HG03196 (cell line): ENCODE data around the gene TSC22D3.

Experiments used
- ATAC-seq: cut with Tn5 transposase; IDR thresholded peaks from one replicate; pipeline ENCODE4 v1.9.1; 2021; ENCODE audit not compliant: unreplicated experiment

TSC22D3 gene

DNA sequence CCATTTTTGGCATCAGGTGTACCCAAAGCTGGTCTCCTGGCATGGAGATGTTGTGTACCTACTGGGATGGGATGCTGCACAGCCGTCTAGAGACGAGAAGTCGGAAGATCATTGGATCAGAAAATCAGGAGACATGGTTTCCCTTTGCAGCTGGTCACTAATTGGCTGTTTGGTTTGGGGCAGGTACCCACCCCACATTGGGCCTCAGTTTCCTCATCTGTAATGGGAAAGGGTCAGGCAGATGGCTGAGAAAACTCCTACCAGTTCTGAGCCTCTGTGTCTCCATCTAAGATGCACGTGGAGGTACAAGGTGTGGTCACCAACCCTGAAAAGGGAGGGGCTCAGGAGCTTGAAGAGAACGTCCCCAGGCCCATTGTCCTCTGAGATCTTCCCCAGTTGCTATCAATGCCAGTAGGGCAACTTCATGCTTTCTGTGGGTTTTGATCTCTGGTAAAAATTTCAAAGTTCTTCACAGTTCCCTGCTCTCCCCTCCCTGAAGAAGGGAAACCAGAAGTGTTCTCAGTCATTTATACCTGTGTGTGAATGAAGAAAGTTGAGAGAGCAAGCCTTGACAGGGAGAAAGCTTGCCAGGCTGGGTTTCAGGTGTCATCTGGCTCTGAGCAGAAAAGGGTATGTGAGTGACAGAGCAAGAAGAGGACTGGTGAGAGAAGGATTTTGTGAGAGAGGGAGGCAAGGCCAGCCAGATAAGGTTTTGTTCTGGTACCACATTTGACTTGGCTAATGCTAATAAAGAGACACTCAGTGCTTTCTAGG is 15.1 kb downstream of the TSC22D3 start:
- no peak for ATAC-seq

DNA sequence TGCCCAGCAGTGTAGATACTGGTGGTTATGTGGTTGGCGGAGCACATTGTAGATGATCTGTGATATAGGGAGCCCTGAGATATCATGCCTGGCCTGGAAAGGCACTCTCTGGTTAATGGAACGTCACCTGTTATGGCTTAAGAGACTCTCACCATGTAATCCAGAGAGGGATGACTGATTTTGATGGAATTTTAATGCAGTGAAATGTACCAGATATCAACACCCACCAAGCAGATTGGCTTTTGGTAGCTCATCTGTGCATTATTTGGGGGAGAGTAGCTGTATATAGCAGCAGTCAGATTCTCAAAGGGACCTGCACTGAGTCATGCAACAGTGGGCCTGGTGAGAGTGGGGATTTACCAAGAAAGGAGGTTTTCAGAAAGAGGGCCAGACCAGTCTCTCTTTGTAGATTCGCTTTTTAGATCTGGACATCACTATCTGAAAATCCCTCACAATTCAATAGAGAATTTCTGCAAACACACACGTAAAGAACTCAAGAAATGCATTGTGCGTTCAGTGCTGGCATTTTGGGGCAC is 17.3 kb downstream of the TSC22D3 start:
- no peak for ATAC-seq

- no peak for ATAC-seq
Observed at GRCh38 chrX:107755721-107756120, 19.9 kb downstream of the TSC22D3 start.

DNA sequence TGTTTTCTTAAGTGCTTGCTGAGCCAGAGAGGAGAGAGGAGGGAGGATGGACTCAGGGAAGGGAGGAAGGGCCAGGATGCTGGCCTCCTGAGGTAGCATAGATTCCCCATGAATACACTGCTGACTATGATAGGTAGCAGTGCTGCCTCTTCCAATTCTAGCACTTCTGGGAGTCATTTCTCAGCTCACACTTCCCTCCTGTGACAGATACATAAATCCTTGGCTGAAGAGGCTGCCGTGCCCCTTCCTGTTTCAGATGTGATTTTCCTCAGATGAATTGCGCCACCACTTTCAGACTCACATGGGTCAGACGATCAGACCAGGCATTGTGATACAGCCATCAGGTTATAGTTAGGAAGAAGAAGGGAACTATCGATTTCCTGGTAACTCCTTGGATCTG is 22.4 kb downstream of the TSC22D3 start:
- no peak for ATAC-seq

- no peak for ATAC-seq
Observed at GRCh38 chrX:107752714-107753113, 22.9 kb downstream of the TSC22D3 start.

- ATAC-seq = no peak
Observed at GRCh38 chrX:107752043-107752442, 23.5 kb downstream of the TSC22D3 start.

DNA sequence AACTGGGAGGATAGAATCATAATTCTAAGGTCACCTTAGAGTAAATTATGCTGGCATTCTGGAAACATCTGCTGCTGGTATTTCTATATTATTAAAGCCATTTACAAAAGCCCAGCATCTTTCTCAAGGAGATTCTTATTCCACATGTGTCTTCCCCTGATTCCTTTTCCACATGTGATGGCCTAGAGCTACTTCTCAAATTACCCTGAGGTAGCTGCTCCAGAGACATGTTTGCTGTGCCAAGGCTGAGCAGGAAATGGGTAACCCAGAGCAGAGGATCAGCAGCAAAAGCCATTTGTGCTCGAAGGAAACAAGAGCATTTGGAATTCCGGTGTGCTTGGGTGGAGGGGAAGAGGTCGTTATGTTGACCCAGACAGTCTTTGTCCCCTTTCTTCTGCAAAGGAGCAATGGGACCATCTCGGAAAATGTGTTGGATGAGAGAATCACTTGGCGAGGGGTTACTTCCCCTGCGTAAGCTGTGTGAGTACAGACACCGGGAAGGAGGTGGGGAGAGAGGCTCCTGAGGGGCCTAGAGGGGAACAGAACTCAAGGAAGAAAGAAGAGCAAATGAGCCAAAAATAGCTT is 24.6 kb downstream of the TSC22D3 start:
- no peak for ATAC-seq

GRCh38 chrX:107750263-107750662 is 25.3 kb downstream of the TSC22D3 start:
- no peak for ATAC-seq

DNA sequence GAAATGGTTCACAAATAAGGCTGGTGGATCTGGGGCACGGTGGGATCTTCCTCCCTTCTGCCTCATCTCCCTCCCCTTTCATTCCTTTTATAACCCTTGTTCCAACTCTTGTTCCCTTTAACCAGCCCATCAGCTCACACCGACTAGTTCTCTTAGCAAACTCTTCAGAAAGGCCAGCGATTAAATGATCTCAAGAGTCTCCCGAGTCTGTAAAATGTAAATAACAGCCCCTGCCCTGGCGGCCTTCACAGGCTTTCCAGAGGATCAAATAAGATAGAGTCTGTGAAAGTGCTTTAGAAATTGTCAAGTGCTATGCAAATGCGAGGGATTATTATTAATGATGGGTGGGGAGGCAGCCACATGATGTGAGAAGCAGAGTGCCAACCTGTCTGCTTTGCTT is 27.1 kb downstream of the TSC22D3 start:
- no peak for ATAC-seq

- no peak for ATAC-seq
Observed at GRCh38 chrX:107747596-107748161, 27.9 kb downstream of the TSC22D3 start.

- ATAC-seq = no peak
Observed at GRCh38 chrX:107744868-107745267, 30.7 kb downstream of the TSC22D3 start.

- no peak for ATAC-seq
Observed at GRCh38 chrX:107743995-107744394, 31.6 kb downstream of the TSC22D3 start.

- no peak for ATAC-seq
Observed at GRCh38 chrX:107742700-107743191, 32.8 kb downstream of the TSC22D3 start.

DNA sequence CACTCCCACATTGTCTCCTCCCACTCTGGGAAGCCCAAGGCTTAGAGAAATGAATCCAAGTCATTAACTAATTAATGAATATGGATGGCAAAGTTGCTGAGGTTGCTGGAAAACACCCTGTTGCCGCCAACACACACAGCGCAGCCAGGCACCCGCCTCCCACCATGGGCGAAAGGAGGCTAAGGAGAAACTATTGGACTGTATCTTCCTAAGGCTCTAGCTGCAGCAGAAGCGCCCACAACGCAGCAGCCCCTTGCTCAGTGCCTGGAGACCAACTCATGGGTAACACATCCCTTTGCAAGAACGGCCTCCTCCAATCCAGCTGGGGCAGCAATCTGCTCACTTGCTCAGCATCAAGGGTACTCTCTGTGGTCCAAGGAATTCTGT is 34.2 kb downstream of the TSC22D3 start:
- no peak for ATAC-seq

DNA sequence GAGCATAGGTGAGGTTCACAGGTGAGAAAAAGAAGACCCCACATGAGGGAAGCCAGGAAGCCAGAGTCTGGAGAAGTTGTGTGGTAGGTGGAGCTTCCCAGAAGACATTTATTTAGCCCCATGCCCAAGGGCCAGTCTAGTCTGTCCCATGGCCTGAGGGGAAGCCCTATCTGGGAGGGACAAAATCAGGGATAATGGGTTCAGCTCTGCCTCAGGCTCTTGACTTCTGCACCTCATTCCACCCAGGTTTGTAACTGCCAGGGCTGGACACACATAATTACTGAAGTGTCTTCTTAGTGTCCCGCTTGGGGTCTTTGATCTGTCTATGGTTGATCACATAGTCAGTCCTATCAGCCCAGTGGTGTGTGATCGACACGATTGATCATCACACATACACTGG is 36.0 kb downstream of the TSC22D3 start:
- ATAC-seq = no peak

DNA sequence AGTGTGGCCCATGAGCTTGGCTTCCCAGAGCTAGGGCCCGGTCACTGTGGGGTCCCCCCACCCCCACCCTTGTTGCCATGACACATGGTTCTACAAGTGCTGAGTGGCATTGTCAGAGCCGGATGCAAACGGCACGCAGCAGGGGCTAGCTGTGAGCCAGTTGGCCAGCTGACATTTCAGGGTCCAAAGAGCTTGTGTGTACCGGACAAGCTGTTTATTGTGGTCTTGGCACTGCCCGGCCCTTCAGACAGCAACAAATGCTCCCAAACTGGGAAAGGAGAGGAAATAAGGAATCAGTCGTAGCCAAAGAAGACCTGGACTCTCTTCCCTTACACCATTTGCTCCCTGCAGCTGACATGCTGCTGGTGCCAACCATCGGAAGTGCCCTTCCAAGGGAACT is 36.8 kb downstream of the TSC22D3 start:
- ATAC-seq = no peak

GRCh38 chrX:107738272-107738671 is 37.3 kb downstream of the TSC22D3 start:
- no peak for ATAC-seq

DNA sequence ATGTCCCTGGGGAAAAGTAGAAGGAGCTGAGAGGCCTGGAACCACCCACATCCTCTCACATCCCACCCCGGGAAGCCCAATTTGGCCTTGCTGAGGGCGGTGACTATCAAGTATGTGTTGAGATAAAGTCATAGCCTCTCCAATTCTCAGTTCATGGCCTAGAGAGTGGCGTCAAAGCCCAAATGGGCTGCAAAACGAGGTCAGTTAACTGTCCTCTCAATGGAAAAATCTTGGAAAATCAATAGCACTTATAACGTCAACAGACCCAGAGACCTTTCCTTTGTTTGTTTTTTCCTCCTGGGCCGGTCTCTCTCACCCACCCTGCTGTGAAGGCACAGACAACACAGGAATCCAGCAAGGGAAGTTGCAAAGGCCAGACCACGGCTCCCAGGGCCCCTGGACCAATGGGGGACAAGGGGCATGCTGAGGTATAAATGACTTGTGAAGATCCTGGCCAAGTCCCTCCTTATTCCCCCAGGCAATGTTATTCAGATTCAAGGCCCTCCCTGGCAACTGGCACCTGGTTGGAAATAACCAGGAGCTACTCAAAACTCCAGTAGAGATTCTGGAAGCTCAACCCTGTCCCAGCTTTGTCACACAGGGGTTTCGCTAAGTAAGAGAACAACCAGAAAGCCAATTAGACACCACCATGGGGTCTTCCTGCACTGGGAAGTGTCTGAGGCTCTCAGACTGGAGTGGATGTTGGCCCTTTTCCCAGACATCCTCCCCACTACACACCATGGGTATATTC is 38.6 kb downstream of the TSC22D3 start:
- ATAC-seq = no peak

DNA sequence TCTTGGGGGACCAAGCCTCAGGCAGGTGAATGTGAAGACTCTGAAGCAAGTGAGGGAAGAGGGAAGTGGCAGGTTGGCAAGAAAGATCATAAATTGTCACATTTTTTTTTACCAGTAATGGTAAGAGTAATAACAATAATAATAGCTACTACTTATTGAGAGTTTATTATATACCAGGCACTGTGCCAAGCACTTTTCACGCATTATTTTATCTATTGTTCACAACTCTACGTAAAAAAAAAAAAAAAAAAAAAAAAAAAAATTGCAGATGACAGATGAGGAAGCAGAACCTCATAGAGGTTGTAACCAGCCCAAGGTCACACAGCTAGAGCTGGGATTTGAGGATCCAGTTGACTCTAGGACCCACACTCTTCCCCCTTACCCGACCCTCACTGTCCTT is 40.9 kb downstream of the TSC22D3 start:
- ATAC-seq = no peak

DNA sequence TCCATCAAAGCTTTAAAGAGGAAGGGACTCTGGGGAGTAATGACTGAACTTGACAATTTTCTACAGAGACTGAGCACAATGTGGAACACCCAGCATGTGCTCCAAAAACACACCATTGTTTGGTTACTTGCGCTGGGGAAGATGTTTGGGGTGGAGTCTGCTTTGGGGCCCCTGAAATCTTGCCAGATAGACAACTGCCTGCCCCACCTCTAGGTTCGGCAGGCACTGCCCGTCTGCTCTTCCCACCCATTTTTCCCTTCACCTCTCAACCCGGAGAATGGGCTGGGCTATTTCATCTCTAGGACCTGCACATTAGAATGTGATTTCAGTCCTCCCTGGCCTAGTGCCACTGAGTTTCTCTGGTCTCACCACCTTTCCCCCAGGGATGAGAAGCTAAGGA is 41.9 kb downstream of the TSC22D3 start:
- ATAC-seq = no peak

- no peak for ATAC-seq
Observed at GRCh38 chrX:107731831-107732502, 43.6 kb downstream of the TSC22D3 start.
